Muscle of leg (tissue), 11 donors: ENCODE results near the gene RRAGC. TPM values are rescaled to one million over a fixed set of nuclear protein-coding genes. Genes with fewer than 3 reads are reported as not detected.
"Not testable (repeated sequence)": the region's sequence is repeated elsewhere in the genome, so short reads cannot be mapped to it uniquely, and the experiment has no call there.

ENCODE experiments used
- DNase-seq: peaks from one replicate; pipeline ENCODE4 v3.0.0; 2013
- H3K27ac ChIP-seq: one replicate; pipeline ENCODE4 v1.5.1; 2013; ENCODE audit warnings: mild to moderate bottlenecking, low read length, control low read depth
- H3K27me3 ChIP-seq: one replicate; pipeline ENCODE4 v1.6.1; 2013; ENCODE audit warnings: low read length; ENCODE audit not compliant: control insufficient read depth, insufficient read depth
- H3K36me3 ChIP-seq: one replicate; pipeline ENCODE4 v1.6.1; 2013; ENCODE audit warnings: low read length; ENCODE audit not compliant: control insufficient read depth, insufficient read depth
- H3K4me1 ChIP-seq: one replicate; pipeline ENCODE4 v1.6.1; 2013; ENCODE audit warnings: low read length; ENCODE audit not compliant: control insufficient read depth, insufficient read depth
- H3K4me3 ChIP-seq: one replicate; pipeline ENCODE4 v1.5.1; 2013; ENCODE audit warnings: low read length, control low read depth
- H3K9me3 ChIP-seq: replicated peaks from 2 replicates; pipeline ENCODE4 v1.6.1; 2013; ENCODE audit warnings: low read depth, low read length; ENCODE audit not compliant: control insufficient read depth
- WGBS: methylation state at CpG from one replicate; pipeline ENCODE4 v1.1.5; 2013; ENCODE audit warnings: missing lambda C conversion rate; ENCODE audit not compliant: insufficient coverage; 5-methylcytosine and 5-hydroxymethylcytosine counted together
- polyA plus RNA-seq, 8 donors: library from polyadenylated mRNA; unstranded; fragments of 120-200 nt; gene quantifications; one replicate each; pipeline versions ENCODE4 v1.2.1 to v1.2.3, GENCODE V29; 2013; ENCODE audit warnings: inconsistent platforms in 1 of 8, low replicate concordance in 1 of 8; ENCODE audit not compliant: insufficient read length in 8 of 8, insufficient read depth in 1 of 8
- total RNA-seq: library from RNA; stranded (reverse); fragments of 120-200 nt; gene quantifications from one replicate; pipeline ENCODE4 v1.2.4, GENCODE V29; 2013

Gene RRAGC
- total and polyA plus RNA-seq, 9 donors = 13.6 to 26.2 (median 20.7) TPM

- no peak for DNase-seq
- Histone ChIP-seq H3K4me3 (no peak overlapping the region), H3K4me1 (peaks cover 7% of the 10 kb centered on the region), H3K27me3 (no peaks in the 10 kb centered on the region), H3K36me3 (peaks cover 9% of the 10 kb centered on the region), H3K27ac (no peak overlapping the region), H3K9me3 (no peaks in the 10 kb centered on the region)
- WGBS = 76% methylated on average over 3 of the region's 4 CpGs
Measured at GRCh38 chr1:38865112-38865715, 5.6 kb upstream of the RRAGC start.

GRCh38 chr1:38860454-38860795, 853 bp upstream of the RRAGC start:
- peaks cover 16% of the 10 kb centered on the region for H3K36me3 ChIP-seq
- peaks cover 18% of the 10 kb centered on the region for H3K4me1 ChIP-seq
- no peak for DNase-seq
- H3K4me3 ChIP-seq = peak overlapping the region; percentile 94
- no peaks in the 10 kb centered on the region for H3K27me3 ChIP-seq
- H3K9me3 ChIP-seq = no peaks in the 10 kb centered on the region
- WGBS = 21% methylated on average over 4 of the region's 6 CpGs
- peak overlapping the region; percentile 72 for H3K27ac ChIP-seq

DNA sequence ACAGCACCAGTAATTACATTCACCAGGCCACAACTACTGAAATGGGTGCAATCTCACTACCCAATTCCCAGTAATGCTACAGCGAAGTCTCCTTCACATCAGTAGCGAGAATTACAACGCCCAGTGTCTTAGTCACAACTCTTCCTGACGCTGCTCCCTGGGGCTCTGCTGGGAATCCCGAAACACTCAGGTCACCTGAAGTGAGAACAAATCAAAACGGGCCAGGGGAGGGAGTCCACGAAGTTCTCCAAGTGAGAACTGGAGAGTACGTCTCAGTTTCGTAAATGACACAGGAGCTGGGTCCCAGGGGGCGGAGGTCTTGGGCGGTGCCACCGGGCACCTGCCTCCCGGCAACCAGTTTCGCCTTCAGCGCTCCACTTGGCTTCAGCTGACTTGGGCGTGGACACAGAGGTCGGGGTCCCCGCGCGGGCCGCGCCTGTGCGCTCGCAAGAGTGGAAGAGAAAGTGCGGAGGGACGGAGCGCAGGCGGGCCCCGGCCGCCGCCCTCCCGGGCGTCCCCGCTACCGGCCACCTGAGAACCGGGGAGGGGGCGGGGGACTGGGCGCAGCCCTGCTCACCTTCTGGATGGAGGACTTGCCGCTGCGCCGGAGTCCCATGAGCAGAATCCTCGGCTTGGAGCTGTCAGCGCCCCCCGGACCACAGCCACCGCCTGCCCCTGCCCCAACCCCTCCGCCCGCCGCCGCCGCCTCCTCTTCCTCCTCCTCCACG, 575 bp downstream of the RRAGC start:
- Histone ChIP-seq H3K4me1 (peaks cover 18% of the 10 kb centered on the region), H3K27me3 (no peaks in the 10 kb centered on the region), H3K4me3 (peak overlapping the region; percentile 88), H3K27ac (peak overlapping the region; percentile 65), H3K36me3 (peaks cover 17% of the 10 kb centered on the region), H3K9me3 (no peaks in the 10 kb centered on the region)
- DNase-seq = peak; percentile 48
- under 1% methylated on average over 32 of the region's 51 CpGs for WGBS

DNA sequence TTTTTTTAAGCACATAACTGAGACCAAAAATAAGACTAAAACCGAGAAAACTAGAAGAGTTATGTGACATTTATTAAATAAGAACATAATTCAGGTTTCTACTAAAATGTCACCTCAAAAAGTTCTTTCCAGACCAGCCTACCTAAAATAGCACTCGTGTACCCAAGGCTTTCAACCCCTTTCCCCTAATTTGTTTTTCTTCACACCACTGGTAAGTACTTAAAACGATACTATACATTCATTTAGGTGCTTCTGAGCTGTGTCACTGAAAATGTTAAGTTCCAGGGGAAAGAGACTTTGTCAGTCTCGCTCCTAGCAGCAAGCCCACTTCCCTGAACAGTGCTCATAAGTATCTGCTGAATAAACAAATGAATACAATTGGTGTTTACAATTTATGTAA, 6.8 kb downstream of the RRAGC start:
- Histone ChIP-seq H3K9me3 (no peaks in the 10 kb centered on the region), H3K4me3 (no peak overlapping the region), H3K27me3 (no peaks in the 10 kb centered on the region), H3K36me3 (peaks cover 39% of the 10 kb centered on the region), H3K4me1 (no peaks in the 10 kb centered on the region), H3K27ac (no peak overlapping the region)
- no peak for DNase-seq
- WGBS = no CpG with 5 or more reads among the region's 4 CpGs

DNA sequence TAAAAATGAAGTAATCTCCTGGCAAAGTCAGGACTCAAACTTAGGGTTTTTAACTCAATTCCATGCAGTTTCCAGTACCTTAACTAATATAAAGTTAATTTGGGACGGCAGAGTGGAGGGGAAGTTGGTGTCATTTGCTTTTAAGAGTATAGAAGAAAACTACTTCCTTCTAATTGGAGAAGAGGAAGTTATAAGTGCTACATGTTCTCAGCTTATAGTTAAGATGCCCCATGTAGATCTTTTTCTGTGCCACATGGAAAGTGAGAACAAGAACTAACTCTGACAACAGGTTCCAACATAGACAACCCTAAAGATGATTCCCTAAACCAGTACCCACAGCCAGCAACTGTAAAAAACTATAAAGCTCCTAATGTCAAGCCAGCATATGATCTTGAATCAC, 11.5 kb downstream of the RRAGC start:
- H3K4me1 ChIP-seq = no peaks in the 10 kb centered on the region
- no CpG with 5 or more reads among the region's 1 CpG for WGBS
- H3K27me3 ChIP-seq = no peaks in the 10 kb centered on the region
- peak; percentile 27 for DNase-seq
- H3K9me3 ChIP-seq = no peaks in the 10 kb centered on the region
- peaks cover 33% of the 10 kb centered on the region for H3K36me3 ChIP-seq
- H3K27ac ChIP-seq = no peak overlapping the region
- no peak overlapping the region for H3K4me3 ChIP-seq

GRCh38 chr1:38846210-38846609, 13.4 kb downstream of the RRAGC start:
- Histone ChIP-seq H3K27ac (no peak overlapping the region), H3K4me1 (no peaks in the 10 kb centered on the region), H3K9me3 (no peaks in the 10 kb centered on the region), H3K27me3 (no peaks in the 10 kb centered on the region), H3K4me3 (no peak overlapping the region), H3K36me3 (peaks cover 39% of the 10 kb centered on the region)
- 81% methylated on average over 3 of the region's 3 CpGs for WGBS
- DNase-seq = no peak

DNA sequence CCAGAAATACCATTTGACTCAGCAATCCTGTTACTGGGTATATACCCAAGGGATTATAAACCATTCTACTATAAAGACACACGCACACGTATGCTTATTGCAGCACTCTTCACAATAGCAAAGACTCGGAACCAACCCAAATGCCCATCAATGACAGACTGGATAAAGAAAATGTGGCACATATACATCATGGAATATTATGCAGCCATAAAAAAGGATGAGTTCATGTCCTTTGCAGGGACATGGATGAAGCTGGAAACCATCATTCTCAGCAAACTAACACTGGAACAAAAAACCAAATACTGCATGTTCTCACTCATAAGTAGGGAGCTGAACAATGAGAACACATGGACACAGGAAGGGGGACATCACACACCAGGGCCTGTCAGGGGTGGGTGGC, 14.5 kb downstream of the RRAGC start:
- WGBS = no CpG with 5 or more reads among the region's 3 CpGs
- not testable (repeated sequence) for H3K4me1 ChIP-seq, DNase-seq, H3K27me3 ChIP-seq, H3K27ac ChIP-seq, H3K4me3 ChIP-seq, H3K9me3 ChIP-seq
- peaks cover 36% of the 10 kb centered on the region for H3K36me3 ChIP-seq

GRCh38 chr1:38840281-38840680, 19.3 kb downstream of the RRAGC start:
- peaks cover 36% of the 10 kb centered on the region for H3K36me3 ChIP-seq
- 75% methylated on average over 1 of the region's 2 CpGs for WGBS
- H3K4me1 ChIP-seq = no peaks in the 10 kb centered on the region

GRCh38 chr1:38839363-38839762, 20.2 kb downstream of the RRAGC start:
- 100% methylated on average over 2 of the region's 9 CpGs for WGBS

More at GRCh38 chr1:38840281-38840680, 19.3 kb downstream of the RRAGC start:
- Histone ChIP-seq H3K27me3 (no peaks in the 10 kb centered on the region), H3K9me3 (no peaks in the 10 kb centered on the region), H3K4me3 (no peak overlapping the region), H3K27ac (no peak overlapping the region)
- DNase-seq = no peak

DNA sequence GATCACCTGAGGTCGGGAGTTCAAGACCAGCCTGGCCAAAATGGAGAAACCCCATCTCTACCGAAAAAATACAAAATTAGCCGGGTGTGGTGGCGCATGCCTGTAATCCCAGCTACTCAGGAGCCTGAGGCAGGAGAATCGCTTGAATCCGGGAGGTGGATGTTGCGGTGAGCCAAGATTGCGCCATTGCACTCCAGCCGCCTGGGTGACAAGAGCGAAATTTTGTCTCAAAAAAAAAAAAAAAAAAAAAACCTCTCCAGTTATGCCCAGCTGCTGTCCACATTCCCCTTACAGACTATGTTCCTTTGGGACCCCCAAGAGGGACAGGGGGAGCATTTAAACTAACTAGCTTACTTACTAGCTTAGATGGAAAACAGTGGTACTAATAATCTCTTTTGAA, 23.3 kb downstream of the RRAGC start:
- not testable (repeated sequence) for H3K27ac ChIP-seq, H3K27me3 ChIP-seq, H3K9me3 ChIP-seq, DNase-seq, H3K4me3 ChIP-seq, H3K4me1 ChIP-seq
- 99% methylated on average over 7 of the region's 10 CpGs for WGBS
- peaks cover 20% of the 10 kb centered on the region for H3K36me3 ChIP-seq

More at GRCh38 chr1:38839363-38839762, 20.2 kb downstream of the RRAGC start:
- Histone ChIP-seq H3K9me3 (no peaks in the 10 kb centered on the region), H3K27ac (no peak overlapping the region), H3K36me3 (peaks cover 33% of the 10 kb centered on the region), H3K27me3 (no peaks in the 10 kb centered on the region), H3K4me1 (no peaks in the 10 kb centered on the region), H3K4me3 (no peak overlapping the region)
- DNase-seq = peak; percentile 22
